HK-2 (cell line): ENCODE results near the gene CCDC102A.
A peak's percentile ranks its signal among the peaks of the same experiment; 100 is the strongest.
"Not testable (repeated sequence)": the region's sequence is repeated elsewhere in the genome, so short reads cannot be mapped to it uniquely, and the experiment has no call there.

ENCODE experiments used
- DNase-seq: peaks from one replicate; pipeline ENCODE4 v3.0.0-alpha.2; 2018; ENCODE audit not compliant: unreplicated experiment

The CCDC102A gene

DNA sequence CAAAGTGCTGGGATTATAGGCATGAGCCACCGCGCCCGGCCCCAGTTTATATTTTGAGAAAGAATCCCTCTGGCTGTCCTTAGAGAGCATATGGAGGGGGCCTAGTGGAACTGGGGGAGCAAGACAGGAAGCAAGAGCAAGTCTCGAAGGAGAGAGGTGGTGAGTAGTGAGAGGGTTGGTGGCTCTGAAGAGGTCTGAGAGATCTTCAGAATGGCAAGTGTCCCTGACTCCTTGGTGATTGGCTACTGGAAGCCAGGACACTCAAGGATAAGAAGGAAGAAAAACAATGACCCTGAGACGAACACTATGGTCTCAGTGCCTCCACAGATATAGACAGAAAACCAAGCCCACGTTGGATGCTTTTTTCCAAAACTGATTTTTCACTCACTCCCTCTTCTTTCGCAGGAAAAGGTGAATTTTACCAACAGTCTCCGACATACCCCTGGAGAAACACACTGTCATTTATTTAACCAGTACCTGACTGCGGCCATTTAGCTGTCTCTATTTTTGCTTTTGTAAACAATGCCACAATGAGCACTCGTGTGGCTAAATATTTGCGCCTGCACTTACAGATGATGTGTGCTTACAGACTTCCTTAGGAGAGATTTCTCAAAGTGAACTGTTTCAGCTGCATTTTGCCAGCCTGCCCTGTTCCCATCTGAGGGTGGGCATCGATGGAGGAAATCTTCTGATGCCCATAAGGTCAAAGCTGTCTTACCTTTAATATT is 34.2 kb downstream of the CCDC102A start:
- DNase-seq, result no peak

DNA sequence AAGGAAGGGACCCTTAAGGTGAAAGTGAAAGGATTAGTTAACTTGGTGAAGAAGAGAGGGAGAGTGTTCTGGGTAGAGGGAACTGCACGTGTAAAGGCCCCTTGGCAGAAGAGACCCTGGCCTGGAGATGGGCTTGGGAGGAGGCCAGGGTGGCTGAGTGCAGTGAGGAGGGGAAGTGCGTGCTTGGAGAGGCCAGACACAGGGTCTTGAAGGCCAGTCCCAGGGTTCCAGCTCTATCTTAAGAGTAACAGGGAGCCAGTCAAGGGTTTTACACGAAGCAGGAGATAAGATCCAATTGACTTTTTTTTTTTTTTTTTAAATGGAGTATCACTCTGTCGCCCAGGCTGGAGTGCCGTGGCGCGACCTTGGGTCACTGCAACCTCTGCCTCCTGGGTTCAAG is 34.9 kb downstream of the CCDC102A start:
- DNase-seq, result no peak

DNA sequence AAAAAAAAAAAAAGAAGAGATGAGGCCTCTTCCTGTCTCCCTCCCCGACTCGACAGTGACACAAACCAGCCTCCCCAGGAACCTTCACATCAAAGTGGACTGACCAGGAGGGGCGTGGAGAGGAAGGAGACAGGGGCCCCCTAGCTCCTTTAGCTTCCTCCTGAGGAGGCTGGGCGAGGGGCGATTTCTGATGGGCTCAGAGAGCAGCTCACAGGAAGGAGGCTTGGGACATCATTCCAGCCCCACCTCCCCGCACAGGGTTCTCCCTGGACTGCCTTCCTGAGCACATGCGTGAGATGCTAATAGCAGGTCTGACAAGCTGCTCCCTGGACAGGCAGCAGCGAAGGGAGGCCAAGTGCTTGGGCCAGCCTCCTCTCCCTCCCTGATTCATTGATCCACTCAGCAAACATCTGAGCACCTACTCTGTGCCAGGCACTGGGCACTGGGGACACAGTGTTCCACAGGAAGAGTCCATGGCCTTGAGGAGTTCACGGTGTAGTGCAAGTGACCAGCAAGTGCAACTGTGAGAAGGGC is 35.7 kb downstream of the CCDC102A start:
- DNase-seq, result no peak

DNA sequence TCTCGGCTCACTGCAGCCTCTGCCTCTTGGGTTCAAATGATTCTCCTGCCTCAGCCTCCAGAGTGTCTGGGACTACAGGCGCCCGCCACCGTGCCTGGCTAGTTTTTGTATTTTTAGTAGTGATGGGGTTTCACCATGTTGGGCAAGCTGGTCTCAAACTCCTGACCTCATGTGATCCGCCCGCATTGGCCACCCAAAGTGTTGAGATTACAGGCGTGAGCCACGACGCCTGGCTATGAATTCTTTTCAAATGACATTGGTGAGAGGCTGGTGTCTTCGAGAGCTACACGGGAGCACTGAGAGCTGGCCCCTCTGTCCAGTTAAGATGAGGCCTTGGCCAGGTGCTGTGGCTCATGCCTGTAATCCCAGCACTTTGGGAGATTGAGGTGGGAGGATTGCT is 36.4 kb downstream of the CCDC102A start:
- not testable (repeated sequence) for DNase-seq

DNA sequence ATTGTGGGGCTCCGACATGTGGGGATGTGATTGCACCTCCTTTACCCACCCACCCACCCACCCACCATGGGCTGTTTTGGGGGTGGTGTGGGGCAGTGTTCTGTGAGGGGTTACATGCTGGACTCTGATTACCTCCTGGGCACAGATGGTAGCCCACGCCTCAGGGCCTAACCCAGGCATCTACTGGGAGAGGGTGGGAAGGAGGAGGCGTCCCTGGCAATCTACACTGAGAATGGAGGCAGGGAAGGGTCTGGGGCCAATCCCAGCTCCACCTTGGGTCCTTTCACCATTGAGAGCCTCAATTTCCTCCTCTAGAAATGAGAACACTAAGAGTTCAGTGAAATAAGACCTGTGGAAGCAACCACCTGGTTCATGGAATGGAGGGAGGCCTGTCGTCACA is 38.3 kb downstream of the CCDC102A start:
- DNase-seq, result no peak

DNA sequence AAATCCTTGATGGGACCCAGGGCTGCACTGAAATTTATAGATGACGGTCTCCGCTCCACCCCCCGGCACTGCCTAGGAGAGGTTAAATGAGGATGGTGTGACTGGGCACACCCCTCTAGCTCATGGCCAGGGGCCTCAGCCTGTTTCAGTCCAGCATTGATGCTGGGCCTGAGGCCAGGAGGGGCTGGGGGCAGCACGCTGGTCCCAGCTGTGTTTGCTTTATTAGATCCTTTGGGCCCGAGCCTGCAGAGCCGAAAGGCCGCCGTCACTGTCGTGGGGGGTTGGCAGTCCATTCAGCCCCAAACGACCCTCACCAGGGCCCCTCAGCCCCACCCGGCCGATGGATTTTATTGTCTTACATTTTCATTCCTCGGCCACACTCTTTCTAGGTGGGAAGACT is 39.2 kb downstream of the CCDC102A start:
- DNase-seq, result no peak

DNA sequence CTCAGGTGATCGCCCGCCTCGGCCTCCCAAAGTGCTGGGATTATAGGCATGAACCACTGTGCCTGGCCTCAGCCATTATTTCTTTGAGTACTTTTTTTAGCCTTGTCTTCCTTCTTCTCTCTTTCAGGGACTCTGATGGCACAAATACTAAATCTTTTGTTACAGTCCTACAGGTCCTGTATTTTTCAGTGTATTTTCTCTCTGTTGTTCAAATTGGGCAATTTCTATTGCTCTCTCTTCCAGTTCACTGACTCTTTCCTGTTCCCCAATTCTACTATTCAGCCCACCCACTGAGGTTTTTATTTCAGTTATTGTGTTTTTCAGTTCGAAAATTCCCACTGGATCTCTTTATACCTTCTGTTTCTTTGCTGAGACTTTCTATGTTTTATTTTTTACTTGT is 42.6 kb downstream of the CCDC102A start:
- no peak for DNase-seq

DNA sequence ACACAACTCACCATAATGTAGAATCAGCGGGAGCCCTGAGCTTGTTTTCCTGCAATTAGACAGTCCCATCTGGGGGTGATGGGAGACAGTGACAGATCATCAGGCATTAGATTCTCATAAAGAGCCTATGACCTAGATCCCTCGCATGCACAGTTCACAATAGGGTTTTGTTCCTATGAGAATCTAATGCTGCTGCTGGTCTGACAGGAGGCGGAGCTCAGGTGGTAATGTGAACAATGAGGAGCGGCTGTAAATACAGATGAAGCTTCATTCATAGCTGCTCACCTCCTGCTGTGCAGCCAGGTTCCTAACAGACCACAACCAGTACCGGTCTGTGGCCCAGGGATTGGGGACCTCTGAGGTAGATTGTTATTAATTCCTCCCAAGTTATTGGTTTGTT is 47.1 kb downstream of the CCDC102A start:
- no peak for DNase-seq

DNA sequence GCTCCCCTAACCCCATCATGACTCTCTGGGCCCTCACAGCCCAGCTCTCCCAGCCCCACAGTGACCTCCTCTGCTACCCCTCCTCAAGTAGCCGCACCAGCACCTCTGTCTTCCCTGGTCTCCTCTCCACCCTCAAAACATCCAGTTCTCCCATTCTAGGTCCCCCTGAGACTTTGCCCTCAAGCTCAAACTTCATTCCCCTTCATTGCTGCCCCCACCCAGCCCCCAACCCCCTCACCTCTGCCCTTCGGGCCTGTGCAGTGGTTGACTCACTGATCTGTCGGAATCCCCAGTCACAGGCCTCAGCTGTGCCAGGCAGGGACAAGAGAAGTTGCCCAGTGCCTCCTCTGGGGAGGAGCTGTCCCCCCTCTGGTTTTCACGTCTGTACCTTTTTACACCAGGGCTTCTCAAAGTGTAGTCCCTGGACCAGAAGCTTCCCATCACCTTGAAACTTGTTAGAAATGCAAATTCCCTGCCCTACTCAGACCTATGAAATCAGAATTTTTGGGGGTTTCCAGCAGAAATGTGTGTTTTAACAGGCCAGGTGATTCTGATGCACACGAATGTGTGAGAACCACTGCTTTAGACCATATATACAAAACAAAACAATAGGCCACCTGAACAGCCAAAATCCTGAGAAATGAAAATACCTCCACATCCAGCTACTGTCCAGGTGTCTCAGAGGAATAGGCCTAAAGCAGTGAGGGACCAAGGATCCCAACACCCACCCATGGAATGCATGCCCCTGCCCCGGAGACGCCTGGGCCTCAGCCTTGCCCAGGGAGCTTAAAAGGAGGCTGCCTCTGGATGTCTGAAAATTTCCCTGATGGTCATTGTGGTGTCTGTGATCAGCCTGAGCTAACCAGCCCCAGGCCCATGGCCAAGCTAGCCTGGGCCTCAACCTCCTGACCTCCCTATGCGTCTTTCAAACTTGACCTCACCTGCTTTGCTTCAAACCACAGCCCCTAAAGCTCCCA is 49.2 kb downstream of the CCDC102A start:
- peak; percentile 29 for DNase-seq

DNA sequence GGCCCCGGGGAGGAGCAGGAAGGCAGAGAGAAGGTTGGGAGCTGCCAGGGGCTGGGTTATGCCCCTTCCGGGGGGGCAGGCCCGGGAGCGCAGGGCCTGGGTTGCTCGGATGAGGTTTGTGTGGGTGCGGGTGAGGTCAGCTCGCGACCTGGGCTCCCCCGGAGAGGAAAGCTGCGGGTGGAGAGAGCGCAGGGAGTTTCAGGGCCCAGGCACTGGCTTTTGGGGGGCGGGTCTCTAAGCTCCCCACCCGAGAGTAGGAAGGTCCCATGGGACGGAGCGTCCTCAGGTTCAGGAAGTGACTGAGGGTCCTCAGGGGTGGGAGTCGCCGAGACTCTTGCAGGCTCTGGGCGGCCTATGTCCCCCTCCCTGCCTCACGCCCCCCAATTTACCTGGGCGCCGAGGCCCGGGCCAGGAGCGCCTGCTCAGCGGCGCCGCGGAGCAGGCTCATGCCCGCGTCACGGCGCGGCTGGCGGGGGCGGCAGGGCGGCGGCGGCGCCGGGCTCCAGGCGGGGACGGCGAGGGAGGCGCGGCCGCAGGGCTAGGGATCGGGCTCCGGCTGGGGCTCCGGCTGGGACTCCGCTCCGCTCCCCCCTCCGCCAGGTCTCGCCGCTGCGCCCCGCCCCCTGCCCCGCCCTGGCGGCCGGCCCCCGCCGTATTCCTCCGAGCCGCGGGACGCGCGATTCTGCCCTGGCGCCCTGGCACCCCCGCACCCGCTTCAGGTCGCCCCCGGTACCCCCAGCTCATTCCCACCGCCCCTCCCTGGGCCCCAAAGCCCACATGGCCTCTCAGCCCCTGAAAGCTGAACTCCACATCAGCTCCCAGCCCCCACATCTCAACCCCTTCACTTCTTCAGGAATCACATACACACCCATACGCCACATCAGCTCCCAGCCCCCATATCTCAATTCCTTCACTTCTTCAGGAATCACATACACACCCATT is 50.2 kb downstream of the CCDC102A start, which contains the start of gene DOK4:
TSS of gene DOK4 (minus strand) at position 578 of the 942 bp plus-strand sequence. CDS start 6,986 bp downstream, outside the sequence.
- DNase-seq, result peak; percentile 85

DNA sequence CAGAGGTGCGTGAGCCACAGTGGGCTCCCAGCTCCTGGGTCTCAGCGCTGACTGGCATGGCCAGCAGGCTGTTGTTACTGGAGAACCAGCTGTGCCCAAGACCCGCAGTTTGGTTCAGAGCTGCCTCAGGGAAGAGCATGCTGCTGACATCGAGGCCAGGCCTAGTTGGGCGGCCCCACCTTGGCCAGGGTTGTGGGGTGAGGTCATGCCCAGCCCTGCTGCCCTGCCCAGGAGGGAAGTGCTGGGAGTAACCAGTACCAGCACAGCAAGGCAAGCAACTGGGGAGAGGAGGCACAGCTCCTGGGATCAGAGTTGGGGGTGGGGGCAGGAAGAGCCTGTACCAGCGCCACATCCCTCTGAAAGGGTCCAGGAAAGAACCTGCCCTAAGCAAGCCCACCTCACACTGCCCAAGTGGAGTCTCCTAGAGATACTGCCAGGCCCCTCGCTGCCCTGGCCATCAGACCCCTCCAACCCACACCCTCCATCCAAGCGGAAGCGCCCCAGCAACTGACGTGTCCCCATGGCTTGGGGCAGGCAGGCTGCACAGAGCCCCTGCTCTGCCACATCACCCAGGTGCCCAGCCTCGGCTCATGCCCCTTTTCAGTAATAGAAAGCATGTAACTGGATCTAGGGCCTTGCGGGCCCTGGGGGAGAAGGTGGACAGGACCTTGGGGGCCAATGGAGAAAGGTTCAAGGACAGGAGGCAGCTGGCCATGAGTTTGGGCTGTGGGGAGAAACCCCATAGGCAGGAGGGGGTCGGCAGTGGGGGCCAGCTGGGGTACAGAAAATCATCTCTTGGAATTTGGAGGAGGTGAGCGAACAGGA is 51.1 kb downstream of the CCDC102A start:
- DNase-seq, result no peak

DNA sequence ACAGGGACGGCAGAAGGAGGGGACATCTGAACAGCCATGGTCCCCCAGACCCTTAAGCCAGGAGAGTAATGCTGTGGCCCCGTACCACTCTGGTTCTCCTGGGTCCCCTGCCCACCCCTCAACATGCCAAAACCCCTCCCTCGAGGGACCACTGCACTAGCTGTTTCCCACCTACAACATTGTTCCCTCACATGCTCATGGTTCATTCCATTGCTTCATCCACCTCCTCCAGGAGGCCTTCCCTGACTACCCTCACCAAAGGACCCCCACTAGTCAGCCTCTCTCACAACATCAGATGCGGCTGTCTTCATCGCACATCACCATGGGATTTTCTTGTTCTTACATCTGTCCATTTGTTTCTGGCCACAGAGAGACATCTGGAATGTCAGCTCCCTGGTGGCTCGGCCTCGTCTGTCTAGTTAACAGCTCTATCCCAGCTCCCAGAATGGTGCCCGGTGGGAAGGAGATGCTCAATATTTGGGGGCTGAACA is 51.8 kb downstream of the CCDC102A start:
- no peak for DNase-seq

DNA sequence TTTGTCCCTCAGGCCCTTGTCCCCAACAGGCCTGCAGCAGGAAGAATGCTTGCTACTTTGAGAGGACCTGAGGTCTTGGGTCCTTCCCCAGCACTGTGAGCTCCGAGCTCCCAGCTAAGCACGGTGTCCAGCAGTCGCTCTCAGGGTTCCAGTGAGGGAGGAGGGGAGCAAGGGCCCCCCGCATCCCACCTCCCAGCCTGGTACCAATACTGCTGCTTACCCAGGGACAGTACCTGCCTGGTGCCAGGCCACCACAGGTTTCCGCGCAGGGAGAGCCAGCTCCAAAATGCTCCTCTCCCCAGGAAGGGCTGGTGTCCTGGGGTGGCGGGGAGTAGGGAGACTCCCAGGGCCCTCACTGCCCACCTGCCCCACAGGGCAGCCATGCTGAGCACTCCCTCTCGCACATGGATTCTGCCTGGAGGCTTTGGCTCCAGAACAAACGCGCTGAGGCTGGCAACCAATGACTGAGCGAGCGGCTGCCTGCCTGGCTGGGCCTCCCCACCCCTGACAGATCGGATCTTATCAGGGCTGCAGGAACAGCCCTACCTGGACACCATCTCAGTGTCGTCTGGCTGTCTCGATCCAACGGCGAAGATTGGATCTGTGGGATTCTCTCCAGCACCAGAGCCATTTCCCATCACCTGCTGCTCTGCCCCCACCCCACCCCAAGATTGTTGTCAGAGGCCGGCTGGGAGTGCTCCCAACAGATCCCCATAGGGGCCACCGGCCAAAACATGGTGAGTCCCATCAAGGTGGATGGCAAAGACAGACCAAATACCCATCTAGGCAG is 52.5 kb downstream of the CCDC102A start:
- no peak for DNase-seq

DNA sequence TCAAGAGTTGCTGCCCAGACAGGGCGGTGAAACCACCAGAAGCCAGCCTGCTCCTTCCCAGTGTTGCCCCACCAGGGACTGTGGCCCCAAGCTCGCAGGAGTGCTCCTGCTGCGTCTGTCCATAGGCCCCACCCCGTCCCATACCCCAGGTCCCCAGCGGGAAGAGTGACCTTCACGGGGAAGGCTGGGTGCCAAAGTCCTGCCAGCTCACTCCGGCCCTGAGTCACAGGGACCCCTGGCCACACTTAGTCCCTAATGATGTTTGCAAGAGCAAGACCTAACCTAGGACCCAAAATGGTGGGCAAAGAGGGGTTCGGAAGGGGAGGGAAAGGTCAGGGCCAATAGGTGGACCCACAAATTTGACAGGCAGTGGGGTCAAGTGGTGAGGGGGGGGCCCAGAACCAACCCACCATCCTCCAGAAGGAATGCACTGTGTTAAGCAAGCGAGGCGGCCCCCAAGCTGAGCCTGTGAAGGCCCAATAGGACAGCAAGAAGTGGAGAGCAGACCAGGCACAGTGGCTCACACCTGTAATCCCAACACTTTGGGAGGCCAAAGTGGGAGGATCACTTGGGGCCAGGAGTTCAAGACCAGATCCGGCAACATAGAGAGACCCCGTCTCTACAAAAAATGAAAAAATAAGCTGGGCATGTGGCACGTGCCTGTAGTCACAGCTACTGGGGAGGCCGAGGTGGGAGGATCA is 53.4 kb downstream of the CCDC102A start:
- DNase-seq, result no peak

DNA sequence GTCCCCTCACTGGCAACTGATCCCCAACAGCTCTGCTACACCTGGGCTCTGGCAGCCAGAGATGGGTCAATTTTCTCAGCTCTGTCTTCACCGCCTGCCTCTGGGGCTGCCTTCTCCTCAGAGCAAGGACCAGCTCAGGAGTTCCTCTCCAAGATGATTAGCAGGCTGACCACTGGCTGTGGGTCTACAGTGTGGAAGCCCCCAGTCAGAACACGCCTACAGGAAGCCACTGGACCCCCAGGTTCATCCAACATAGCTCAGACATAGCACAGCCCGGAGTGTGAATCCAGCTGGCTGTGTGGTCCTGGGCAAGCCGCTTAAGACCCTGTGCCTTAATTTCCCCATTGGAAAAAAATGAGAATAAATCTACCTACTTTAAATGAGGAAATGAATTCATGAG is 55.0 kb downstream of the CCDC102A start:
- DNase-seq, result no peak

DNA sequence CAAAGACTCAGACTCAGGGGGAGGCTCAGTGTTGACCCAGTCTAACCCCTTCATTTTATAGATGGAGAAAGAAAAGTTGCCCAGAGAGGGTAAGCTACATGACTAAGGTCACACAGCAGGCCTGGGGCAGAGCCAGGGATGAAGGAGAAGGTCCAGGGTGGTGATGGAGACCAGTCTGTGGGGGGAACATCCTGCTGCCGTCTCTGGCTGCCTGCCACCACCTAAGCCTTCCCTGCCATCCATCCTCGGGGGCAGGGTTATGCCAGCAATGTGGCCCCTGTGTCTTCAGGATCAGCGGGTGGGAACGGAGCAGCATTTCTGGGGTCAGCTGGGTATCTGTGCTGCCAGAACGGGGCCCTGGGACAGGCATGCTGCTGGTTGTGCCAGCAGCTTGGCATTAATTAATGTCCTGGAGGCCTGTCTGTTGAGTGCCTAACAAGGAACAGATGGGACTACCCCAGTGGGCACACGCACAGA is 55.6 kb downstream of the CCDC102A start:
- no peak for DNase-seq

DNA sequence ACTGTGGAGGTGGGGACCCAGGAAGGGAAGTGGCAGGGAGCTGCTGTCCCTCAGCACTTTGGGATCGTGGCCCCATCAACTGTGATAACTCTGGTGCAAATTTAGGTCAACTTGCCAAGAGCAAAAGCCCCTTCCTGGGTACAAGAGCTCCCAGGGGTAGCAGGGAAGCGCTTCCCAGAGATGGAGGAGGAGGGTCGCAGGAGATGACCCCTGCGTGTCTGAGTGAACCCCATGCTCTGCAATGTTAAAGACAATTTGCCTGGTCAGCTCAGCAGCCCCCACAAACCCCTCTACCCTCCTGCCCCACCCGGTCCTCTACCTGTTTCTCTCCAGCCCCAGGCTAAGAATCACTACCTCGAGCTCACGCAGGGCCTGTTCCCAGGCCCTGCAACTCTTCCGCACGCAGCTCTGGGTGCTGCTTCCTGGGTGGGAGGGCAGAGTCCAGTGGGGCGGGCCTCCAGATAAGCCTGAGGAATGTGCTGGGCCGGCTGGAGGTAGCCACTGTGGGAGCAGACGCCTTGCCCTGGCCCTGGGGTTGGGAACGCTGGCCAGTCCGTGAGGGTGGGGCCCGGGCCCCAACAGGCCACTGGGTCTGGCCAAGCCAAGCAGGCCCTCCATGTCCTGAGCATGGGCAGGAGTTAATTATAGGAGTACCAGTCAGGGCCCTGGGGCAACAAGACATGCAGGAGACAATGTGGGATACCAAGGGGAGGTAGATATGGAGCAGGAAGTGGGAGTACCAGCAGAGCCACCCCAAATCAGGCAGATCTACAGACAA is 56.2 kb downstream of the CCDC102A start:
- DNase-seq, result peak; percentile 89
